ENCODE data around the gene G3BP2.

- TF ChIP-seq, protein P1, sequence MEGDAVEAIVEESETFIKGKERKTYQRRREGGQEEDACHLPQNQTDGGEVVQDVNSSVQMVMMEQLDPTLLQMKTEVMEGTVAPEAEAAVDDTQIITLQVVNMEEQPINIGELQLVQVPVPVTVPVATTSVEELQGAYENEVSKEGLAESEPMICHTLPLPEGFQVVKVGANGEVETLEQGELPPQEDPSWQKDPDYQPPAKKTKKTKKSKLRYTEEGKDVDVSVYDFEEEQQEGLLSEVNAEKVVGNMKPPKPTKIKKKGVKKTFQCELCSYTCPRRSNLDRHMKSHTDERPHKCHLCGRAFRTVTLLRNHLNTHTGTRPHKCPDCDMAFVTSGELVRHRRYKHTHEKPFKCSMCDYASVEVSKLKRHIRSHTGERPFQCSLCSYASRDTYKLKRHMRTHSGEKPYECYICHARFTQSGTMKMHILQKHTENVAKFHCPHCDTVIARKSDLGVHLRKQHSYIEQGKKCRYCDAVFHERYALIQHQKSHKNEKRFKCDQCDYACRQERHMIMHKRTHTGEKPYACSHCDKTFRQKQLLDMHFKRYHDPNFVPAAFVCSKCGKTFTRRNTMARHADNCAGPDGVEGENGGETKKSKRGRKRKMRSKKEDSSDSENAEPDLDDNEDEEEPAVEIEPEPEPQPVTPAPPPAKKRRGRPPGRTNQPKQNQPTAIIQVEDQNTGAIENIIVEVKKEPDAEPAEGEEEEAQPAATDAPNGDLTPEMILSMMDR (conservative IDR thresholded peaks at IDR 0.05; ENCODE audit: low read length), result no peak
- no peak for TF ChIP-seq EZH2phosphoT487 (IDR thresholded peaks at IDR 0.05; ENCODE audit: borderline replicate concordance)
These were observed 18.3 kb downstream of the G3BP2 start for GRCh38 chr4:75654905-75655304.
